Stimulated activated CD4-positive, alpha-beta T cell treated with anti-CD3 and anti-CD28 coated beads, TNF-alpha, amount 100 ng/mL, for 1 hour (primary cell): ENCODE results near the gene MDN1.
"Not testable (repeated sequence)": the region's sequence is repeated elsewhere in the genome, so short reads cannot be mapped to it uniquely, and the experiment has no call there.

Experiments used
- DNase-seq, 3 donors: peaks; one replicate each; pipeline ENCODE4 v3.0.0-alpha.2; 2020; ENCODE audit warnings: low read depth in 3 of 3, low spot score in 1 of 3

MDN1 gene

GRCh38 chr6:89819336-89820130, at the start of gene MDN1:
Gene MDN1, minus strand, starts transcription at chr6:89819794. Its CDS starts 187 bp downstream, at chr6:89819607.
- DNase-seq: peak; percentile 55 to 74 (median 73)

- DNase-seq: no peak
Measured at GRCh38 chr6:89866024-89866678, 46.6 kb upstream of the MDN1 start.

GRCh38 chr6:89862698-89863097, 43.1 kb upstream of the MDN1 start:
- DNase-seq: no peak

- no peak for DNase-seq
Measured at GRCh38 chr6:89862273-89862672, 42.7 kb upstream of the MDN1 start.

GRCh38 chr6:89859744-89860143, 40.1 kb upstream of the MDN1 start:
- no peak for DNase-seq

- no peak for DNase-seq
Measured at GRCh38 chr6:89858041-89858440, 38.4 kb upstream of the MDN1 start.

GRCh38 chr6:89853068-89853467, 33.5 kb upstream of the MDN1 start:
- DNase-seq: no peak

- not testable (repeated sequence) for DNase-seq
Measured at GRCh38 chr6:89847513-89847912, 27.9 kb upstream of the MDN1 start.

GRCh38 chr6:89843070-89843469, 23.5 kb upstream of the MDN1 start:
- no peak for DNase-seq

GRCh38 chr6:89842228-89842627, 22.6 kb upstream of the MDN1 start:
- DNase-seq: no peak

- no peak for DNase-seq
Measured at GRCh38 chr6:89840538-89840937, 20.9 kb upstream of the MDN1 start.

GRCh38 chr6:89836639-89837222, 17.1 kb upstream of the MDN1 start:
- DNase-seq: no peak

GRCh38 chr6:89834884-89835792, 15.5 kb upstream of the MDN1 start:
- DNase-seq: no peak

GRCh38 chr6:89830170-89830809, 10.7 kb upstream of the MDN1 start:
- no peak for DNase-seq

GRCh38 chr6:89829472-89830169, 10.0 kb upstream of the MDN1 start, which contains the start of gene CASP8AP2:
Gene CASP8AP2, plus strand, starts transcription at chr6:89829880.
- DNase-seq: peak; percentile 78 to 92 (median 86)

- no peak for DNase-seq
Measured at GRCh38 chr6:89828988-89829471, 9.4 kb upstream of the MDN1 start.

GRCh38 chr6:89828475-89828987, 8.9 kb upstream of the MDN1 start:
- not testable (repeated sequence) for DNase-seq

- DNase-seq: no peak
Measured at GRCh38 chr6:89826029-89826528, 6.5 kb upstream of the MDN1 start.

- DNase-seq: no peak
Measured at GRCh38 chr6:89818977-89819335, 638 bp downstream of the MDN1 start.
